GM19328 (cell line): ENCODE measurements around the gene FAM161A.

ENCODE experiments used
- ATAC-seq: cut with Tn5 transposase; IDR thresholded peaks from one replicate; pipeline ENCODE4 v1.9.1; 2021; ENCODE audit warnings: mild to moderate bottlenecking, moderate library complexity; ENCODE audit not compliant: unreplicated experiment

FAM161A gene

DNA sequence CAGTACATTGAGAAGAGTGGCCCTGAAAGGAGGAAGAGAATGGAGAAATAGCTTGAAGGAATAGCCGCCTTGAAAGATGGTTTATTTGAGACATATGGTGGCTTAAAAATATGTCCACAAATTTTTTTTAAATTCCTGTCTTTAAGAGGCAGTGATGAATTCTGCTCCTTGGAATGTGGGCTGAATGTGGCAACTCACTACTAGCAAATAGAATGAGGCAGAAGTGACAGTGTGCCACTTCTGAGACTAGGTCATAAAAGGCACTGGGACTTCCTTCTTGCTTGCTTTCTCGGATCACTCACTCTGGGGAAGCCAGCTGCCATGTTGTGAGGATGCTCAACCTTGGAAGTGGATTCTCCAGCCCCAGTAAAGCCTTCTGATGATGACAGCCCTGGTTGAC lies 67.0 kb downstream of the FAM161A start:
- ATAC-seq = no peak

DNA sequence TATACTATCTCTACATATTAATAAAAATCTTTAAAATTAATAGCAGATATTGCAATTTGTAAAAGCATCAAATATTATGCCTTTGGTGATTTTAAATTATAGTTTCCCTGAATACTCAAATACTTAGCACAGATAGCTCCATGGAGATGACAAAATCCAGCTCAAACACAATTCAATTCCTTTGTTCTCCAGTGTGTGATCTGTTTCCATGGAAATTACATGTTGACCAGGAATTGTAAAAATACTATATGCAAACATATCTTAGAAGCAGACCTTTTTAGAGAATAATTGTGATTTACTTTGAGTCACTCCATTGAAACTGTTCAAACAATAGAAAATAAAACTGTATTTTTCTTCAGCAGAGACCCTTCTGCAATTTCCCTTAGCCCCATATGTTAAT lies 68.3 kb downstream of the FAM161A start:
- ATAC-seq = no peak

DNA sequence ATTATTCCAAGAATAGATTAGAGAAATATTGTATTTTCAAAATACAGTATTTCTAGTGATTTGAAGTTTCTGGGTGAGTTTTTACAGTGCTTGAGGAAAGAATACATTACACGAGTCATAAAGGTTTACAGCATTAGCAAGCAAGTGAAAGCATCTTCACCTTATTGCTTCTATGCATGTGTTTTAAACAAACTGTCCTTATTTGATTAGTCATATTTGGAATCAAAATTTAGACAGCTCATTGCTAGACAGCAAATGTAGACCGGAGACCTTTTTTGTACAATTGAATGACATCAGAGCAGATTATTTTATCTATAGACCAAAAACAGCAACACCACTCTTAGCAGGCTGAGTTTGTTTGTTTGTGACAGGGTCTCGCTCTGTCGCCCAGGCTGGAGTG lies 69.2 kb downstream of the FAM161A start:
- ATAC-seq = no peak

DNA sequence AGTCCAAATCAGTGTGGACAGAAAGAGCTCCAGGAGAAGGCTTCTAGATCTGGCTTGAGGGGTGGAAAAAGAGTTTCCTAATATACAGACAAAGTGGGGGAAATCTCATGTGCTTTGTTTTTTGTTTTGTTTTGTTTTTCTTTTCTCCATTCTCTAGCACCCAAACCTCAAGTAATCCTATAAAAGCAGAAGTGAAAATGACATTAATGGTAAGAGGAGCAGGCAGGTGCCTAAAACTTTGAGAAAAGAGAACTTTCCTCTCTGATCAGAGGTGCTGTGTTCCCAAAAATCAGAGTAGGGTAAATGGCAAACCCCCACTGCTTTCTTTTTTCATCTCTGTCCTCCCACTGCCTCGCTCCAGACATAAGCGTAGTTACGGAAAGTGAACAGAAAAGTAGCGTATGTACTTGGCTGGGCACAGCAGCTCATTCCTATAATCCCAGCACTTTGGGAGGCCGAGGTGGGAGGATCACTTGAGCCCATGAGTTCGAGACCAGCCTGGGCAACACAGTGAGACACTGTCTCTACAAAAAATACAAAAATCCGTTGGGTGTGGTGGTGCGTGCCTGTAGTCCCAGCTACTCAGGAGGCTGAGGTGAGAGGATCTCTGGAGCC lies 77.8 kb downstream of the FAM161A start:
- ATAC-seq = no peak
